Glomerular visceral epithelial cell (primary cell): ENCODE data around the gene BMP7.

Experiments
- DNase-seq: peaks from one replicate; pipeline ENCODE4 v3.0.0-alpha.2; 2016; ENCODE audit errors: extremely low spot score

Gene BMP7

GRCh38 chr20:57147185-57147584 lies 119.3 kb downstream of the BMP7 start:
- no peak for DNase-seq

- DNase-seq = no peak
These were observed 120.3 kb downstream of the BMP7 start for GRCh38 chr20:57146155-57146554.

DNA sequence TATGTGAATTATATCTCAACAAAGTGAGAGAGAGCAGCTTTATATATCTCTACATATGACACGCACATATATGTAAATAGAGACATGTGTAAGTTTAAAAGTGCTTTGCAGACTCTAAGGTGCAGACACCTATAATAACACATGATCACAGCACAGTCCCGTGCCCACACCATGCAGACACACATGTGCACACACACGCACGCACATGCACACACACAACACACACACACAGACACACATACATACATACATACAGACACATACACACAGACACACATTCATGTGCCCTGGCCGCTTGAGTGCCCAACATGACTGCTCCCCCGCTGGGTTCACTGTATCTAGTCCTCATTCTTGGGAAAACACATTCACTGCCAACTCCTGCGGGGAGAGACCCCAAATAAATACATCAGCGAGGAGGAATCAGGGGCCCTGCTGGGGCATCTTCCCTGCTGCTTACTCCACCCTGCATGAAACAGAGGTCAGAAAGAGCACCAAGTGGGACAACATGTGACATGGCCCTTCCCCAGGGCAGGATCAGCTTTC lies 121.3 kb downstream of the BMP7 start:
- DNase-seq = no peak

GRCh38 chr20:57143173-57143572 lies 123.3 kb downstream of the BMP7 start:
- no peak for DNase-seq

- DNase-seq = no peak
These were observed 123.8 kb downstream of the BMP7 start for GRCh38 chr20:57142667-57143066.

GRCh38 chr20:57141492-57141891 lies 124.9 kb downstream of the BMP7 start:
- no peak for DNase-seq

DNA sequence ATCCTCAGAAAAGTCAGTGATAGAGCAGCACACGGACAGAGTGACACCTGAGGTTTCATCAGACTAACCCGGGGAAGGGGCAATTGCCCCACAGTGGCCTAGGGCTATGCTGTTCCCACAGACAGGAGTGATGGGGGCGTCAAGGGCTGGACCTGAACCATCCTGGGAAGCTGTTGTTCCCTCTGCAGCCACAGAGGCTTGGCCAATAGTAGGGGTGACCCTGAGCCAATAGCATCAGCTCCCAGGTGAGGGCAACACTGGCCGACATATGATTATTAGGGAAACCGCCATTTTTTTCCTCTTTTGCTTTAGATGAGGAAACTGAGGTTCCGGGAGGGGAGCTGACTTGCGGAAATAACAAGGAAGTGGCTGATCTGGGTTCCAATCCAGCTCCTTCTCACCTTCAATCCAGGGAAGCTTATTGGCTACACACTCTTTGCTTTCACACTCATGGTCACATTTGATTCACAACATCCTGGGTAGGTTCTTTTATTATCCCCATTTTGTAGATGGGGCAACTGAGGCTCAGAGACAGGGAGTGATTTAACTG lies 126.0 kb downstream of the BMP7 start:
- no peak for DNase-seq

GRCh38 chr20:57139342-57140093 lies 126.9 kb downstream of the BMP7 start:
- no peak for DNase-seq

GRCh38 chr20:57138198-57138995 lies 128.0 kb downstream of the BMP7 start:
- no peak for DNase-seq

- no peak for DNase-seq
These were observed 128.8 kb downstream of the BMP7 start for GRCh38 chr20:57137676-57138075.

DNA sequence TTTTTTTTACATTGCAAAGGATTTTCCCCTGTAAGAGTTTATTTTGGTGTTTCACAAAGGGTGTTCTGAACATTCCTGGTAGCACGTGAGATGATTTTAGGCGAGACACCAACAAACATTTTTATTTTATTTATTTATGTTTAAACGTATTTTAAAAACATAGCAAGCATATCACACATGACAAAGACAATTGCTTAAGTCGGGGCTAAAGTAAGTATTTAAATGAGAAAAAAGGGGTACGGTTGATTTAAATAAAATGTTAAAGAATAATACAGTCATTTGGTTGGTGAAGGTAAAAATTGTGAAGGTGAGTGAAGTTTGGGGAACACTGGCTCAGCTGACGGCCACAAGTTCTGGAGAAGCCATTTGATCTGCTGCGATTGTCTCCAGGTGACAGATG lies 129.7 kb downstream of the BMP7 start:
- no peak for DNase-seq

DNA sequence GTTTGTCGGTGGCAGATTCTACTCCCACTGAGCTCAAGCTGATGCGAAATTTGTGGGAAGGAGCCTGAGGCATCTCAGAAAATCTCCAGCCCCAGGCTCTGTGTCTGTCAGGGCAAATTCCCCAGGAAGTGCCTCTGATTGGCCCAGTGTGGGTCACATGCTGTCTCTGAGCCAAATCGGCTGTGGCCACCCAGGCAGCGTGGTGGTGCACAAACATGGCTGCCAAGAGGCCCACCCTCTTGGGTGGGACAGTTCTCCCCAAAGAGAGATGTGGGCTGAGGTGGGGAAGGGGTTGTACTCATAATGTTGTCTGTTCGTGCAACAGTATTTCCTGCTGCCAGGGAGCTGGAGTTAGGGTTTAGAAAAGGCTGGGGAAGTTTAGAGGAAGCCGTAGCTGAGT lies 130.6 kb downstream of the BMP7 start:
- DNase-seq = no peak

- DNase-seq = no peak
These were observed 131.6 kb downstream of the BMP7 start for GRCh38 chr20:57134804-57135203.

DNA sequence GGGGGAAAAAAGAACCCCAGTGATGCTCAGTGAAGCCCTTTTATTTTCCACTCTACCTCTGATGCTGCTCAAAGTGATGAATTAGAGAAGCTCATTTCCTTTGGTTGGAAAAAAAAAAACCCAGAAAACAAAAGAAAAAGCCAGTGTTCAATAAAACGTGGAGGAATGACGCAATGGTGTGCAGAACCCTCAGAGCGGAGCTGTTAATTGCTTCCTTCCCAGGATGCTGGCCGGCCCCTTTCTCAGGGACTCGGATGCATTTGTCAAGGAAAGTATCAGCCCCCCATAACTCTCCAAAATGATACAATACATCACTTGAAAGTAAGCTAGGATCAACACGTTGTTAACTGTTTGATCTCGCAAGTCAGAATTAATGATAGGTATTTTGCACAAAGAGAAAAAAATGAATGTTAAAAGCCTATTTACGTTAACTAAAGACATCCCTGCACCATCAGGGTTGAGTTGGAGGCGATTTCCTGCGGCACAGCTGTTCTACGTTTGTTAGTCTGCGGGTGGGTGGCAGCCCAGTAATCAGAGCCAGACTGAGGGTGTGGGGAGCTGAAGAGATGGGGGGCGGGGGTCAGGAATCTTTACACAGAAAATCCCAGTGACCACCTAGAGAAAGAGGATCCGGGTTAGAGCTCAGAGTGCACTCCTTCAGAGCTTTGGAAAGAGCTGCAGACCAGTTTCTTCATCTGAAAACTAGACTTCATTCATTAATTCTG lies 132.4 kb downstream of the BMP7 start:
- no peak for DNase-seq

DNA sequence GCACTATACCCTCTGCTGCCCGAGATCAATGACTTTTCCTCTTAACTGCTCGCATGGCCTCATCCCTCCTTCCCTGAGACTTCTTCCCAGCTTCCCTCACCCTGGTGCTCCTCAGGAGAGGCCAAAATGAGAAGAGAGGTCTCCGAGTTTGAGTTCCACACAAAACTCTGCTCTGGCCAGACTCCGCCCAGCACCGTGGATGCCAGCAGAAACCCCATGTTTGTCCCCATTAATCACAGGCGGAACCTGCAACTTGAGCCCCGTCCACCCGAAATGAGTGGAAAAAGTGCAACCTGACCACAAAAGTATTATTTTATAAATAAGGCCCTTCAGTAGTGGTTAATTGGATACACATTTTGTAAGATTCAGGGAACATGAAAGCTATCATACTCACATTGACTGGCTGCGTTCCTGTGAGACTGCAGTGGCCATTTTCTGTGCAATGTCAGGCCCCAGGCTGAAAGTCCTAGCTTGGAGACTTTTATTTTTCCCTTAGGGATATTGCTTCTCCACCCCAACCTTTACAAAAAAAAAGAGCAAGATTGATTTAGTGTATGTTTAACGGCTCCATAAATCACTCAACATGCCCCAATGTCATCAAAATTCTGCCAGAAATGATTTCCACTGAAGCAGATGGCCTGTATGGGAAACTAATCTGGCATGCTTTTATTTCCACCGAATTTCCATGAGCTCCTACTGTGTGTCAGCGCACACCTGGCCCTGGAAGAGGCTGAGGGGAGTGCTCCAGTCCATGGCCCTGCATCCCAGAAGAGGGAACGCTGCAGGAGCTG lies 134.6 kb downstream of the BMP7 start:
- DNase-seq = no peak

DNA sequence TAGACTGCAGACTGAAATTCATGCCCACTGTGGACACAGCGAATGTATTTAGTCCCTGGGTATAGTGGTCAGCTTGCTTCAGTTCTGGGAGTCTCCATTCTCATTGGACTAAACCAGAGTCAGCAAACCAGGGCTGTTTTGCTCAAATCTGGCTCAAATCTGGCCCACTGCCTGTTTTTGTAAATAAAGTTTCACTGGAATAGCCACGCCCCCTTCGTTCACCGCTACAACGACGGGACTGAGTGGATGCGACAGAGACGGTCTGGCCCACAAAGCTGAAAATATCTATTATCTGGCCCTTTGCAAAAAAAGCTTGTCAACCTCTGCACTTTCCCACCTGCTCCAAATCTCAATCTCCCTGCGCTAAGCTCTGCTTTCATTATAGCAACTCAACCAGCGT lies 135.4 kb downstream of the BMP7 start:
- DNase-seq = no peak

- DNase-seq = no peak
These were observed 136.2 kb downstream of the BMP7 start for GRCh38 chr20:57130160-57130772.

- no peak for DNase-seq
These were observed 137.1 kb downstream of the BMP7 start for GRCh38 chr20:57129303-57129702.

DNA sequence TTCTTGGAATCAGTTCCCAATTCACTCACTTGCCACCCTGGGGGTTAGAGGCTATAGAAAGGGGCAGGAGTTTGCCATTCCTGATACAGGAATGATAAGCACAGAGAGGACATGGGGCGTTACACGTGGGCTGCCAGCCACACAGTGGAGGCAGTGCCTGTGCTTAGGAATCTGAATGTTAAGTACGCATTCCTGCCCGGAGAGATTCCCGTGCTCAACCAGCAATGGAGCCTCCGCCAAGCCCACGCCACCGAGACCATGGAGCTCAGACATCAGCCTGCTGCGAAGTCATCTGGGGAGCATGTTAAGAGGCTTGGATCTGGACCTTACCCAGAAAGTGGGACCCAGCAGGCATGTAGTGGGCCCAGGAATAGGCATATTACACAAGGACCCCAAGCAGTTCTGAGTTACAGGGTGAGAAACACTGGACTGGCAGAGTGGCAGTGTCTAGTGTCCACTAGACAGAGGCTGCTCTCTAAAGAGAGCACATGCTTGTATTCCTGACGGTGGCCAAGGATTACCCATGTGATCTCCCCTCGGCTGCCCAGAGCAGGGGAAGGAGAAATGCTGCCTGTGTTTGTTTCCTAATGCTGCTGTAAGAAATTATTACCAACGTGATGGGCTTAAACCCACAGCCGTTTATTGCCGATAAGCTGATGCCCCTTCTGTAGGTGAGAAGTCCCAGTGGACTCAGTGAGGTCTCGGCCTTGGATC lies 138.2 kb downstream of the BMP7 start:
- no peak for DNase-seq

DNA sequence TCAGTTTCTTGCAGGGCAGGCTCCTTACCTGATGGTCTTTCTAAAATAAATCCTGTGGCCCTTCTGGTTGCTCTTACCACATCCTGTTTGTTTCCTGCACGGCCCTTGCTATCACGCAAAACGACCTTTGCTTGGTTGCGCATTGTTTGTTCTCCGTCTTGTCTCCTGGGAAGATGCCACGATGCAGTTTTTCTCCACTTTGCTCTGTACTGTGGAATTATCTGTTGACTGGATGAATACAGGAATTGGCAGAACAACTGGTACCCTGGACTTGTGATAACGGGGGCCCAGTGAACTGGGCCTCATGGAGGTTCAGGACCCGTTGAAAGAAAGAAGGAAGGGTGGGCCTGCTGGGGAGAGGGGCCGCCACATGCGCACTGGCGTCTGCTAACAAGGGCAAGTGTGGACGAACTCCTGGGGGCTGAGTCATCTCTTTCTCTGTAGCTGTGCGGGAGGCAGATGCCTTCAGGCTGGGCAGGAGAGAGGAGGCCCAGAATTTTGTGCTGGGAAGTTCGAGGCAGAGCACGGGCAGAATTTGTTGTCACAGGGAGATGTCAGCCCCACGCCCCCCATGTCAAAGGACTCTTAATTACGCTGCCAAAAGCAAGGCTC lies 139.9 kb downstream of the BMP7 start:
- no peak for DNase-seq
